H54 (cell line): ENCODE data around the gene SLC17A9.

ENCODE experiments used
- DNase-seq: peaks from one replicate; pipeline ENCODE4 v3.0.0; 2011; ENCODE audit warnings: low spot score, mixed read lengths; ENCODE audit not compliant: insufficient read length
- FAIRE-seq: peaks from 3 replicates; lab custom pipeline; 2011; peaks lifted over from hg19 to GRCh38; lab: Jason Lieb, UNC
- POLR2A ChIP-seq: IDR thresholded peaks from 2 replicates; pipeline ENCODE4 v1.6.1; 2011; ENCODE audit warnings: low read depth, mild to moderate bottlenecking, low read length

The SLC17A9 gene

GRCh38 chr20:63015662-63016361 lies 63.3 kb downstream of the SLC17A9 start:
- FAIRE-seq: no peak
- DNase-seq: no peak
- no peak for TF ChIP-seq POLR2A

GRCh38 chr20:63016514-63017075 lies 64.1 kb downstream of the SLC17A9 start:
- DNase-seq (no peak), FAIRE-seq (no peak)
- no peak for TF ChIP-seq POLR2A

GRCh38 chr20:63017076-63017825 lies 64.7 kb downstream of the SLC17A9 start:
- no peak for TF ChIP-seq POLR2A
- DNase-seq (no peak), FAIRE-seq (no peak)

- no peak for DNase-seq
- no peak for TF ChIP-seq POLR2A
- no peak for FAIRE-seq
These were observed 65.4 kb downstream of the SLC17A9 start for GRCh38 chr20:63017826-63018411.
